Neural cell (in vitro differentiated cells): ENCODE results near the gene ARID1A. TPM values are rescaled to one million over a fixed set of nuclear protein-coding genes. Genes with fewer than 3 reads are reported as not detected.

Experiments
- H2AFZ ChIP-seq: fragments of 200-600, 300-800 bp; sonication (generic), shearing (Covaris generic); 2 replicates; pipeline ENCODE4 v1.6.0; 2014; ENCODE audit warnings: low read depth, mild to moderate bottlenecking, antibody characterized with exemption, low read length, moderate library complexity
- H3F3A ChIP-seq: fragments of 200-600 bp; shearing (Covaris generic); 2 replicates; pipeline ENCODE4 v1.6.1; 2016; ENCODE audit warnings: mild to moderate bottlenecking, moderate library complexity, mixed read lengths, antibody characterized with exemption, low read length; ENCODE audit not compliant: insufficient read depth, poor library complexity, severe bottlenecking
- H3K27ac ChIP-seq: fragments of 200-600, 300-800 bp; sonication (generic), shearing (Covaris generic); 2 replicates; pipeline ENCODE4 v1.5.1; 2014; ENCODE audit warnings: mild to moderate bottlenecking, low read length, moderate library complexity
- H3K27me3 ChIP-seq: fragments of 300-800, 200-600 bp; sonication (generic), shearing (Covaris generic); 2 replicates; pipeline ENCODE4 v1.6.0; 2014; ENCODE audit warnings: mild to moderate bottlenecking, low read depth, low read length, moderate library complexity; ENCODE audit not compliant: insufficient read depth
- H3K36me3 ChIP-seq: fragments of 300-800, 200-600 bp; sonication (generic), shearing (Covaris generic); 2 replicates; pipeline ENCODE4 v1.5.1; 2014; ENCODE audit warnings: mild to moderate bottlenecking, antibody characterized with exemption, low read length, moderate library complexity; ENCODE audit not compliant: insufficient read depth
- H3K4me2 ChIP-seq: fragments of 300-800, 200-600 bp; sonication (generic), shearing (Covaris generic); 2 replicates; pipeline ENCODE4 v1.6.0; 2014; ENCODE audit warnings: mild to moderate bottlenecking, low read length
- H3K4me3 ChIP-seq: fragments of 300-800, 200-600 bp; sonication (generic), shearing (Covaris generic); 2 replicates; pipeline ENCODE4 v1.5.1; 2014; ENCODE audit warnings: mild to moderate bottlenecking, low read length, moderate library complexity
- H3K79me2 ChIP-seq: fragments of 200-600 bp; shearing (Covaris generic); replicated peaks from 2 replicates; pipeline ENCODE4 v1.6.0; 2014; ENCODE audit warnings: mild to moderate bottlenecking, low read length, moderate library complexity; ENCODE audit not compliant: insufficient read depth
- H3K9ac ChIP-seq: fragments of 300-800, 200-600 bp; sonication (generic), shearing (Covaris generic); 2 replicates; pipeline ENCODE4 v1.6.1; 2016; ENCODE audit warnings: mild to moderate bottlenecking, low read length, mixed read lengths
- H3K9me2 ChIP-seq: fragments of 200-600 bp; shearing (Covaris generic); 2 replicates; pipeline ENCODE4 v1.6.1; 2016; ENCODE audit warnings: mild to moderate bottlenecking, low read length, mixed read lengths; ENCODE audit not compliant: insufficient read depth
- H3K9me3 ChIP-seq: fragments of 200-600, 300-800 bp; sonication (generic), shearing (Covaris generic); 2 replicates; pipeline ENCODE4 v1.6.1; 2016; ENCODE audit warnings: mild to moderate bottlenecking, mixed run types, low read length, moderate library complexity, mixed read lengths
- H4K20me1 ChIP-seq: fragments of 200-600 bp; shearing (Covaris generic); 2 replicates; pipeline ENCODE4 v1.6.1; 2016; ENCODE audit warnings: mild to moderate bottlenecking, mixed run types; ENCODE audit not compliant: insufficient read depth
- EP300 ChIP-seq: fragments of 450-650 bp; conservative IDR thresholded peaks from 2 replicates; pipeline ENCODE4 v1.6.1; 2014; ENCODE audit warnings: antibody characterized with exemption, mild to moderate bottlenecking, moderate library complexity; ENCODE audit not compliant: poor library complexity, severe bottlenecking
- EZH2 ChIP-seq: fragments of 200-600, 300-800 bp; shearing (Covaris generic), sonication (generic); IDR thresholded peaks from 2 replicates; pipeline ENCODE4 v1.6.1; 2014; ENCODE audit warnings: antibody characterized with exemption, low read length, borderline replicate concordance, mild to moderate bottlenecking; ENCODE audit not compliant: insufficient read depth, poor library complexity, severe bottlenecking
- MXI1 ChIP-seq: fragments of 450-650 bp; conservative IDR thresholded peaks from 2 replicates; pipeline ENCODE4 v1.6.1; 2014; ENCODE audit warnings: antibody characterized with exemption, mild to moderate bottlenecking; ENCODE audit not compliant: poor library complexity, severe bottlenecking
- POLR2AphosphoS5 ChIP-seq: IDR thresholded peaks from 2 replicates; pipeline ENCODE4 v1.6.1; 2012
- RAD21 ChIP-seq: fragments of 450-650 bp; conservative IDR thresholded peaks from 2 replicates; pipeline ENCODE4 v1.6.1; 2014; ENCODE audit warnings: antibody characterized with exemption, mild to moderate bottlenecking, moderate library complexity
- SMC3 ChIP-seq: fragments of 450-650 bp; conservative IDR thresholded peaks from 2 replicates; pipeline ENCODE4 v1.6.1; 2014; ENCODE audit warnings: antibody characterized with exemption, mild to moderate bottlenecking, moderate library complexity; ENCODE audit not compliant: poor library complexity
- TAF1 ChIP-seq: IDR thresholded peaks from 2 replicates; pipeline ENCODE4 v1.6.1; 2012; ENCODE audit warnings: low read depth
- polyA plus RNA-seq: library from polyadenylated mRNA; depleted of rRNA; stranded (reverse); fragments of >200 nt; gene quantifications from 2 replicates; pipeline ENCODE4 v1.2.3, GENCODE V29; 2014
- TF ChIP-seq, protein P1 (sequence below): fragments of 450-650 bp; IDR thresholded peaks from 2 replicates; pipeline ENCODE4 v1.5.1; 2014; ENCODE audit warnings: antibody characterized with exemption, mild to moderate bottlenecking, moderate library complexity; ENCODE audit not compliant: poor library complexity, severe bottlenecking
- TF ChIP-seq, protein P2 (sequence below): IDR thresholded peaks from 2 replicates; pipeline ENCODE4 v1.6.1; 2012; ENCODE audit warnings: borderline replicate concordance

Gene ARID1A
- polyA plus RNA-seq, 1 donor from 2014 or later: 13.2 TPM

GRCh38 chr1:26787381-26787705, 91.5 kb downstream of the ARID1A start:
- H3K9ac ChIP-seq: peak overlapping the region; percentile 94
- H3K36me3 ChIP-seq: peaks cover 11% of the 10 kb centered on the region
- no peaks in the 10 kb centered on the region for H3K79me2 ChIP-seq
- H2AFZ ChIP-seq: peak overlapping the region; percentile 98
- no peaks in the 10 kb centered on the region for H3F3A ChIP-seq
- TF ChIP-seq SMC3 (no peak), RAD21 (no peak), TAF1 (no peak), EZH2 (no peak), MXI1 (no peak), POLR2AphosphoS5 (no peak), EP300 (no peak)
- TF ChIP-seq, protein P1, sequence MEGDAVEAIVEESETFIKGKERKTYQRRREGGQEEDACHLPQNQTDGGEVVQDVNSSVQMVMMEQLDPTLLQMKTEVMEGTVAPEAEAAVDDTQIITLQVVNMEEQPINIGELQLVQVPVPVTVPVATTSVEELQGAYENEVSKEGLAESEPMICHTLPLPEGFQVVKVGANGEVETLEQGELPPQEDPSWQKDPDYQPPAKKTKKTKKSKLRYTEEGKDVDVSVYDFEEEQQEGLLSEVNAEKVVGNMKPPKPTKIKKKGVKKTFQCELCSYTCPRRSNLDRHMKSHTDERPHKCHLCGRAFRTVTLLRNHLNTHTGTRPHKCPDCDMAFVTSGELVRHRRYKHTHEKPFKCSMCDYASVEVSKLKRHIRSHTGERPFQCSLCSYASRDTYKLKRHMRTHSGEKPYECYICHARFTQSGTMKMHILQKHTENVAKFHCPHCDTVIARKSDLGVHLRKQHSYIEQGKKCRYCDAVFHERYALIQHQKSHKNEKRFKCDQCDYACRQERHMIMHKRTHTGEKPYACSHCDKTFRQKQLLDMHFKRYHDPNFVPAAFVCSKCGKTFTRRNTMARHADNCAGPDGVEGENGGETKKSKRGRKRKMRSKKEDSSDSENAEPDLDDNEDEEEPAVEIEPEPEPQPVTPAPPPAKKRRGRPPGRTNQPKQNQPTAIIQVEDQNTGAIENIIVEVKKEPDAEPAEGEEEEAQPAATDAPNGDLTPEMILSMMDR: no peak
- TF ChIP-seq, protein P2, sequence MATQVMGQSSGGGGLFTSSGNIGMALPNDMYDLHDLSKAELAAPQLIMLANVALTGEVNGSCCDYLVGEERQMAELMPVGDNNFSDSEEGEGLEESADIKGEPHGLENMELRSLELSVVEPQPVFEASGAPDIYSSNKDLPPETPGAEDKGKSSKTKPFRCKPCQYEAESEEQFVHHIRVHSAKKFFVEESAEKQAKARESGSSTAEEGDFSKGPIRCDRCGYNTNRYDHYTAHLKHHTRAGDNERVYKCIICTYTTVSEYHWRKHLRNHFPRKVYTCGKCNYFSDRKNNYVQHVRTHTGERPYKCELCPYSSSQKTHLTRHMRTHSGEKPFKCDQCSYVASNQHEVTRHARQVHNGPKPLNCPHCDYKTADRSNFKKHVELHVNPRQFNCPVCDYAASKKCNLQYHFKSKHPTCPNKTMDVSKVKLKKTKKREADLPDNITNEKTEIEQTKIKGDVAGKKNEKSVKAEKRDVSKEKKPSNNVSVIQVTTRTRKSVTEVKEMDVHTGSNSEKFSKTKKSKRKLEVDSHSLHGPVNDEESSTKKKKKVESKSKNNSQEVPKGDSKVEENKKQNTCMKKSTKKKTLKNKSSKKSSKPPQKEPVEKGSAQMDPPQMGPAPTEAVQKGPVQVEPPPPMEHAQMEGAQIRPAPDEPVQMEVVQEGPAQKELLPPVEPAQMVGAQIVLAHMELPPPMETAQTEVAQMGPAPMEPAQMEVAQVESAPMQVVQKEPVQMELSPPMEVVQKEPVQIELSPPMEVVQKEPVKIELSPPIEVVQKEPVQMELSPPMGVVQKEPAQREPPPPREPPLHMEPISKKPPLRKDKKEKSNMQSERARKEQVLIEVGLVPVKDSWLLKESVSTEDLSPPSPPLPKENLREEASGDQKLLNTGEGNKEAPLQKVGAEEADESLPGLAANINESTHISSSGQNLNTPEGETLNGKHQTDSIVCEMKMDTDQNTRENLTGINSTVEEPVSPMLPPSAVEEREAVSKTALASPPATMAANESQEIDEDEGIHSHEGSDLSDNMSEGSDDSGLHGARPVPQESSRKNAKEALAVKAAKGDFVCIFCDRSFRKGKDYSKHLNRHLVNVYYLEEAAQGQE: no peak
- H3K27me3 ChIP-seq: no peaks in the 10 kb centered on the region
- H3K4me3 ChIP-seq: peak overlapping the region; percentile 91
- no peaks in the 10 kb centered on the region for H3K9me2 ChIP-seq
- peak overlapping the region; percentile 96 for H3K27ac ChIP-seq
- H3K9me3 ChIP-seq: no peaks in the 10 kb centered on the region
- no peaks in the 10 kb centered on the region for H4K20me1 ChIP-seq
- peak overlapping the region; percentile 100 for H3K4me2 ChIP-seq

GRCh38 chr1:26787706-26788514, 92.1 kb downstream of the ARID1A start, which contains the start of gene PIGV:
Gene PIGV (plus strand): TSS chr1:26787950. CDS start chr1:26790816, 2,866 bp downstream.
- H2AFZ ChIP-seq: peak within 1 kb of the TSS; percentile 98
- peak within 1 kb of the TSS; percentile 94 for H3K9ac ChIP-seq
- TF ChIP-seq EP300: peak; percentile 52
- TF ChIP-seq TAF1: peak; percentile 57
- peak; percentile 14 for TF ChIP-seq RAD21
- no peak for TF ChIP-seq EZH2
- TF ChIP-seq POLR2AphosphoS5: peak; percentile 87
- TF ChIP-seq, protein P2: peak; percentile 89
- peak; percentile 51 for TF ChIP-seq MXI1
- TF ChIP-seq, protein P1: peak; percentile 33
- TF ChIP-seq SMC3: no peak
- H3K4me2 ChIP-seq: peak within 1 kb of the TSS; percentile 100
- no peaks in the 10 kb centered on the region for H3K27me3 ChIP-seq
- no peaks in the 10 kb centered on the region for H3K9me2 ChIP-seq
- H3K4me3 ChIP-seq: peak within 1 kb of the TSS; percentile 91
- no peaks in the 10 kb centered on the region for H4K20me1 ChIP-seq
- no peaks in the 10 kb centered on the region for H3F3A ChIP-seq
- H3K9me3 ChIP-seq: no peaks in the 10 kb centered on the region
- H3K36me3 ChIP-seq: peaks cover 5% of the 10 kb centered on the region
- peak within 1 kb of the TSS; percentile 96 for H3K27ac ChIP-seq
- no peaks in the 10 kb centered on the region for H3K79me2 ChIP-seq
